Aortic smooth muscle cell (primary cell): ENCODE results near the gene LCORL. TPM values are rescaled to one million over a fixed set of nuclear protein-coding genes. Genes with fewer than 3 reads are reported as not detected.

Experiments
- total RNA-seq: library from RNA; depleted of rRNA; stranded (reverse); fragments of >200 nt; gene quantifications from 2 replicates; pipeline ENCODE4 v1.2.3, GENCODE V29; 2014

LCORL gene
- 8.1 and 9.9 TPM in 2 replicates for total RNA-seq

GRCh38 chr4:18021720-18022571 is at the start of gene LCORL:
TSS of gene LCORL (minus strand) at chr4:18021755. CDS start at chr4:18021751, 4 bp downstream.

GRCh38 chr4:17810260-17811077 is 211.1 kb downstream of the LCORL start, which contains the start of the genes DCAF16 and NCAPG:
TSS of gene DCAF16 (minus strand) at chr4:17810757. CDS start at chr4:17804141, 6,616 bp downstream.
TSS of gene NCAPG (plus strand) at chr4:17810979. CDS start at chr4:17811078, 99 bp downstream.

Other genes with a start within 250 kb of the LCORL start
- not detected in 2 replicates for gene FAM184B, start 240.1 kb downstream of the LCORL start, total RNA-seq
- 20.5 and 23.0 TPM in 2 replicates for gene DCAF16, start 211.0 kb downstream of the LCORL start, total RNA-seq
- gene NCAPG, start 210.8 kb downstream of the LCORL start, total RNA-seq: 16.3 and 27.2 TPM in 2 replicates